Neural progenitor cell (in vitro differentiated cells): Measurements from ENCODE around the gene NCOA3. TPM values are rescaled to one million over a fixed set of nuclear protein-coding genes. Genes with fewer than 3 reads are reported as not detected.
A peak's percentile ranks its signal among the peaks of the same experiment; 100 is the strongest.
"Not testable (repeated sequence)": the region's sequence is repeated elsewhere in the genome, so short reads cannot be mapped to it uniquely, and the experiment has no call there.

Experiments
- DNase-seq: peaks from one replicate; pipeline ENCODE4 v3.0.0-alpha.2; 2016; ENCODE audit warnings: low spot score
- H2AFZ ChIP-seq: fragments of 200-600 bp; sonication (generic); replicated peaks from 2 replicates; pipeline ENCODE4 v1.6.1; 2016; ENCODE audit warnings: antibody characterized with exemption
- H3F3A ChIP-seq: fragments of 200-600 bp; sonication (generic); 2 replicates; pipeline ENCODE4 v1.6.1; 2016; ENCODE audit warnings: antibody characterized with exemption, low read depth
- H3K27ac ChIP-seq: fragments of 200-600 bp; sonication (generic); 2 replicates; pipeline ENCODE4 v1.5.1; 2016; ENCODE audit warnings: mild to moderate bottlenecking
- H3K27me3 ChIP-seq: fragments of 200-600 bp; sonication (generic); 2 replicates; pipeline ENCODE4 v1.6.1; 2016; ENCODE audit warnings: mild to moderate bottlenecking, moderate library complexity
- H3K36me3 ChIP-seq: fragments of 200-600 bp; sonication (generic); 2 replicates; pipeline ENCODE4 v1.5.1; 2016
- H3K4me1 ChIP-seq: fragments of 200-600 bp; sonication (generic); 2 replicates; pipeline ENCODE4 v1.6.1; 2016; ENCODE audit warnings: mixed run types
- H3K4me2 ChIP-seq: fragments of 200-600 bp; sonication (generic); 2 replicates; pipeline ENCODE4 v1.6.1; 2016
- H3K4me3 ChIP-seq: fragments of 200-600 bp; sonication (generic); 2 replicates; pipeline ENCODE4 v1.5.1; 2016
- H3K79me2 ChIP-seq: fragments of 200-600 bp; sonication (generic); 2 replicates; pipeline ENCODE4 v1.6.1; 2016; ENCODE audit warnings: low read depth
- H3K9ac ChIP-seq: fragments of 200-600 bp; sonication (generic); 2 replicates; pipeline ENCODE4 v1.6.1; 2016
- H3K9me3 ChIP-seq: fragments of 200-600 bp; sonication (generic); 2 replicates; pipeline ENCODE4 v1.5.1; 2016; ENCODE audit warnings: low read depth
- H4K20me1 ChIP-seq: fragments of 200-600 bp; sonication (generic); 2 replicates; pipeline ENCODE4 v1.6.1; 2016; ENCODE audit warnings: low read depth
- H3K27ac Mint-ChIP-seq: 3 replicates; pipeline ENCODE4 v1.8.0; 2021; ENCODE audit warnings: mixed read lengths
- H3K27me3 Mint-ChIP-seq: 2 replicates; pipeline ENCODE4 v1.8.0; 2022; ENCODE audit warnings: low read depth, mild to moderate bottlenecking, inconsistent platforms, moderate library complexity, mixed read lengths; ENCODE audit not compliant: insufficient read depth
- H3K36me3 Mint-ChIP-seq: 3 replicates; pipeline ENCODE4 v1.8.0; 2021; ENCODE audit warnings: mixed read lengths
- H3K4me1 Mint-ChIP-seq: 3 replicates; pipeline ENCODE4 v1.8.0; 2021; ENCODE audit warnings: mixed read lengths
- H3K4me3 Mint-ChIP-seq: 3 replicates; pipeline ENCODE4 v1.8.0; 2021; ENCODE audit warnings: mild to moderate bottlenecking, moderate library complexity, mixed read lengths
- H3K9me3 Mint-ChIP-seq: 3 replicates; pipeline ENCODE4 v1.8.0; 2020; ENCODE audit warnings: mixed read lengths
- CTCF ChIP-seq: fragments of 200-600 bp; sonication (generic); IDR thresholded peaks from 2 replicates; pipeline ENCODE4 v1.5.1; 2017; ENCODE audit warnings: antibody characterized with exemption, mild to moderate bottlenecking
- EZH2 ChIP-seq: fragments of 200-600 bp; sonication (generic); IDR thresholded peaks from 2 replicates; pipeline ENCODE4 v1.6.1; 2017; ENCODE audit warnings: antibody characterized with exemption, mild to moderate bottlenecking, moderate library complexity
- EZH2phosphoT487 ChIP-seq: fragments of 200-600 bp; sonication (generic); IDR thresholded peaks from 2 replicates; pipeline ENCODE4 v1.6.1; 2017; ENCODE audit warnings: antibody characterized with exemption
- total RNA-seq: library from RNA; depleted of rRNA; stranded (reverse); fragments of >200 nt; gene quantifications from 2 replicates; pipeline ENCODE4 v1.2.3, GENCODE V29; 2015; ENCODE audit warnings: low replicate concordance

NCOA3 gene
- total RNA-seq, 1 donor from 2014 or later = 64.5 TPM

GRCh38 chr20:47461120-47461685, 40.5 kb upstream of the NCOA3 start:
- no peak overlapping the region for H3K27ac Mint-ChIP-seq
- no peak overlapping the region for H3K4me3 Mint-ChIP-seq
- H3F3A ChIP-seq = no peaks in the 10 kb centered on the region
- no peaks in the 10 kb centered on the region for H3K79me2 ChIP-seq
- no peaks in the 10 kb centered on the region for H3K36me3 Mint-ChIP-seq
- no peak overlapping the region for H2AFZ ChIP-seq
- peaks cover 10% of the 10 kb centered on the region for H3K27me3 Mint-ChIP-seq
- H3K4me1 Mint-ChIP-seq = no peaks in the 10 kb centered on the region
- H3K9me3 Mint-ChIP-seq = no peaks in the 10 kb centered on the region
- DNase-seq = no peak
- no peak overlapping the region for H3K4me2 ChIP-seq
- no peaks in the 10 kb centered on the region for H3K9me3 ChIP-seq
- no peaks in the 10 kb centered on the region for H3K36me3 ChIP-seq
- no peak for TF ChIP-seq EZH2phosphoT487
- no peak for TF ChIP-seq CTCF
- no peak for TF ChIP-seq EZH2
- no peaks in the 10 kb centered on the region for H4K20me1 ChIP-seq
- no peaks in the 10 kb centered on the region for H3K27me3 ChIP-seq
- H3K27ac ChIP-seq = no peak overlapping the region
- no peak overlapping the region for H3K9ac ChIP-seq
- H3K4me1 ChIP-seq = no peaks in the 10 kb centered on the region
- H3K4me3 ChIP-seq = no peak overlapping the region

GRCh38 chr20:47461906-47462305, 39.8 kb upstream of the NCOA3 start:
- not testable (repeated sequence) for H3K27ac ChIP-seq, H3K4me3 Mint-ChIP-seq, H4K20me1 ChIP-seq, H3K27me3 ChIP-seq, H3K4me1 ChIP-seq, H3F3A ChIP-seq, DNase-seq, H3K4me2 ChIP-seq, H2AFZ ChIP-seq, H3K9ac ChIP-seq, H3K36me3 Mint-ChIP-seq, H3K36me3 ChIP-seq, H3K9me3 ChIP-seq, H3K27ac Mint-ChIP-seq, H3K9me3 Mint-ChIP-seq, H3K4me1 Mint-ChIP-seq, H3K27me3 Mint-ChIP-seq, H3K79me2 ChIP-seq, H3K4me3 ChIP-seq

GRCh38 chr20:47464380-47465101, 37.1 kb upstream of the NCOA3 start:
- H3K27me3 Mint-ChIP-seq = peaks cover 10% of the 10 kb centered on the region
- H3K4me3 Mint-ChIP-seq = no peak overlapping the region
- Histone ChIP-seq H3K27ac (no peak overlapping the region), H3F3A (no peaks in the 10 kb centered on the region), H3K4me1 (no peaks in the 10 kb centered on the region), H3K79me2 (no peaks in the 10 kb centered on the region), H4K20me1 (no peaks in the 10 kb centered on the region), H3K4me3 (no peak overlapping the region), H3K9ac (no peak overlapping the region), H3K9me3 (no peaks in the 10 kb centered on the region), H2AFZ (no peak overlapping the region), H3K27me3 (no peaks in the 10 kb centered on the region), H3K36me3 (no peaks in the 10 kb centered on the region), H3K4me2 (no peak overlapping the region)
- H3K9me3 Mint-ChIP-seq = no peaks in the 10 kb centered on the region
- TF ChIP-seq CTCF (peak; percentile 10), EZH2phosphoT487 (no peak), EZH2 (no peak)
- H3K27ac Mint-ChIP-seq = no peak overlapping the region
- DNase-seq = no peak
- H3K36me3 Mint-ChIP-seq = no peaks in the 10 kb centered on the region
- no peaks in the 10 kb centered on the region for H3K4me1 Mint-ChIP-seq
